Panc1 (cell line): Measurements from ENCODE around the gene USP37.

Experiments
- POLR2AphosphoS5 ChIP-seq: IDR thresholded peaks from 2 replicates; pipeline ENCODE4 v1.6.1; 2012; ENCODE audit warnings: mild to moderate bottlenecking, low read depth, low read length, moderate library complexity
- SIN3A ChIP-seq: IDR thresholded peaks from 2 replicates; pipeline ENCODE4 v1.6.1; 2012; ENCODE audit warnings: low read depth, mild to moderate bottlenecking, low read length, moderate library complexity, borderline replicate concordance; ENCODE audit not compliant: insufficient read depth
- TF ChIP-seq, protein P1 (sequence below): fragments of 450-650 bp; IDR thresholded peaks from 2 replicates; pipeline ENCODE4 v1.5.1; 2017; ENCODE audit warnings: mild to moderate bottlenecking
- TF ChIP-seq, protein P2 (sequence below), 2 experiments: IDR thresholded peaks; 2 replicates each; pipeline ENCODE4 v1.6.1; 2011 to 2012; ENCODE audit warnings: low read depth in 2 of 2, control low read depth in 1 of 2, low read length in 1 of 2, mild to moderate bottlenecking in 1 of 2, moderate library complexity in 1 of 2; ENCODE audit not compliant: insufficient read depth in 1 of 2

DNA sequence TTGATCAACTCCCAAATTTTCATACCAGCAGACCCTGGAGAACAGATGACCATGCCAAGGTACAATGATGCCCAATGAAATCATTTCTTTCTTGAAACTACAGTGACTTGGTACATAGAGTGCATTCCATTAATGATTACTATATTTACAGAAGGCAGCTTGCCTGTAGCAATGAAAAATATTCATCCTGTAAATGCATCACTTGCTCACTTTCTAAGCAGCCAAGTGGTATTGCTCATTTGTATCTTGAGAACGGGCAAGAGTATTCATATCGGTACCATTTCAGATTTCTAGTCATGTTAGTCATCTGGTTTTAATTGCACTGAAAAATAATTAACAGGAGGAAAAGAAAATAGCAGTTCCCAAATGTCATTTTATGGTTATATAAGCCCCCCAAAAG is 89.6 kb downstream of the USP37 start:
- TF ChIP-seq, protein P1, sequence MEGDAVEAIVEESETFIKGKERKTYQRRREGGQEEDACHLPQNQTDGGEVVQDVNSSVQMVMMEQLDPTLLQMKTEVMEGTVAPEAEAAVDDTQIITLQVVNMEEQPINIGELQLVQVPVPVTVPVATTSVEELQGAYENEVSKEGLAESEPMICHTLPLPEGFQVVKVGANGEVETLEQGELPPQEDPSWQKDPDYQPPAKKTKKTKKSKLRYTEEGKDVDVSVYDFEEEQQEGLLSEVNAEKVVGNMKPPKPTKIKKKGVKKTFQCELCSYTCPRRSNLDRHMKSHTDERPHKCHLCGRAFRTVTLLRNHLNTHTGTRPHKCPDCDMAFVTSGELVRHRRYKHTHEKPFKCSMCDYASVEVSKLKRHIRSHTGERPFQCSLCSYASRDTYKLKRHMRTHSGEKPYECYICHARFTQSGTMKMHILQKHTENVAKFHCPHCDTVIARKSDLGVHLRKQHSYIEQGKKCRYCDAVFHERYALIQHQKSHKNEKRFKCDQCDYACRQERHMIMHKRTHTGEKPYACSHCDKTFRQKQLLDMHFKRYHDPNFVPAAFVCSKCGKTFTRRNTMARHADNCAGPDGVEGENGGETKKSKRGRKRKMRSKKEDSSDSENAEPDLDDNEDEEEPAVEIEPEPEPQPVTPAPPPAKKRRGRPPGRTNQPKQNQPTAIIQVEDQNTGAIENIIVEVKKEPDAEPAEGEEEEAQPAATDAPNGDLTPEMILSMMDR, result no peak
- TF ChIP-seq SIN3A (no peak), POLR2AphosphoS5 (no peak)
- TF ChIP-seq, protein P2, sequence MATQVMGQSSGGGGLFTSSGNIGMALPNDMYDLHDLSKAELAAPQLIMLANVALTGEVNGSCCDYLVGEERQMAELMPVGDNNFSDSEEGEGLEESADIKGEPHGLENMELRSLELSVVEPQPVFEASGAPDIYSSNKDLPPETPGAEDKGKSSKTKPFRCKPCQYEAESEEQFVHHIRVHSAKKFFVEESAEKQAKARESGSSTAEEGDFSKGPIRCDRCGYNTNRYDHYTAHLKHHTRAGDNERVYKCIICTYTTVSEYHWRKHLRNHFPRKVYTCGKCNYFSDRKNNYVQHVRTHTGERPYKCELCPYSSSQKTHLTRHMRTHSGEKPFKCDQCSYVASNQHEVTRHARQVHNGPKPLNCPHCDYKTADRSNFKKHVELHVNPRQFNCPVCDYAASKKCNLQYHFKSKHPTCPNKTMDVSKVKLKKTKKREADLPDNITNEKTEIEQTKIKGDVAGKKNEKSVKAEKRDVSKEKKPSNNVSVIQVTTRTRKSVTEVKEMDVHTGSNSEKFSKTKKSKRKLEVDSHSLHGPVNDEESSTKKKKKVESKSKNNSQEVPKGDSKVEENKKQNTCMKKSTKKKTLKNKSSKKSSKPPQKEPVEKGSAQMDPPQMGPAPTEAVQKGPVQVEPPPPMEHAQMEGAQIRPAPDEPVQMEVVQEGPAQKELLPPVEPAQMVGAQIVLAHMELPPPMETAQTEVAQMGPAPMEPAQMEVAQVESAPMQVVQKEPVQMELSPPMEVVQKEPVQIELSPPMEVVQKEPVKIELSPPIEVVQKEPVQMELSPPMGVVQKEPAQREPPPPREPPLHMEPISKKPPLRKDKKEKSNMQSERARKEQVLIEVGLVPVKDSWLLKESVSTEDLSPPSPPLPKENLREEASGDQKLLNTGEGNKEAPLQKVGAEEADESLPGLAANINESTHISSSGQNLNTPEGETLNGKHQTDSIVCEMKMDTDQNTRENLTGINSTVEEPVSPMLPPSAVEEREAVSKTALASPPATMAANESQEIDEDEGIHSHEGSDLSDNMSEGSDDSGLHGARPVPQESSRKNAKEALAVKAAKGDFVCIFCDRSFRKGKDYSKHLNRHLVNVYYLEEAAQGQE (IDR thresholded peaks at IDR 0.05; ENCODE audit: insufficient read depth in 1 of 2, low read depth in 2 of 2, low read length in 1 of 2), result no peak
